Measurements from ENCODE around the gene CANT1.

CANT1 gene

GRCh38 chr17:78997231-78997741 lies 12.3 kb downstream of the CANT1 start:
- no peak for TF ChIP-seq CTCF (IDR thresholded peaks at IDR 0.05; ENCODE audit: insufficient read depth, low read depth, low read length, missing control alignments)
- no peak overlapping the region for H3K4me3 ChIP-seq (ENCODE audit: low read length)
- DNase-seq (ENCODE audit: low read depth) = peak; percentile 77

- DNase-seq (ENCODE audit: low read depth) = no peak
Measured at GRCh38 chr17:78996781-78997201, 12.8 kb downstream of the CANT1 start.

GRCh38 chr17:78995761-78996451 lies 13.7 kb downstream of the CANT1 start:
- H3K4me3 ChIP-seq (ENCODE audit: low read length) = no peak overlapping the region
- TF ChIP-seq CTCF (IDR thresholded peaks at IDR 0.05; ENCODE audit: insufficient read depth, low read depth, low read length, missing control alignments) = no peak
- DNase-seq (ENCODE audit: low read depth) = no peak

More at GRCh38 chr17:78996781-78997201, 12.8 kb downstream of the CANT1 start:
- H3K4me3 ChIP-seq (ENCODE audit: low read length) = no peak overlapping the region
- TF ChIP-seq CTCF (IDR thresholded peaks at IDR 0.05; ENCODE audit: insufficient read depth, low read depth, low read length, missing control alignments) = no peak

- DNase-seq (ENCODE audit: low read depth) = no peak
- TF ChIP-seq CTCF (IDR thresholded peaks at IDR 0.05; ENCODE audit: insufficient read depth, low read depth, low read length, missing control alignments) = no peak
- H3K4me3 ChIP-seq (ENCODE audit: low read length) = no peak overlapping the region
Measured at GRCh38 chr17:78995022-78995760, 14.4 kb downstream of the CANT1 start.

GRCh38 chr17:78993981-78994671 lies 15.4 kb downstream of the CANT1 start:
- no peak for DNase-seq (ENCODE audit: low read depth)
- no peak for TF ChIP-seq CTCF (IDR thresholded peaks at IDR 0.05; ENCODE audit: insufficient read depth, low read depth, low read length, missing control alignments)
- H3K4me3 ChIP-seq (ENCODE audit: low read length) = no peak overlapping the region

- TF ChIP-seq CTCF (IDR thresholded peaks at IDR 0.05; ENCODE audit: insufficient read depth, low read depth, low read length, missing control alignments) = peak; percentile 79
- H3K4me3 ChIP-seq (ENCODE audit: low read length) = no peak overlapping the region
- DNase-seq (ENCODE audit: low read depth) = peak; percentile 57
Measured at GRCh38 chr17:78993241-78993956, 16.2 kb downstream of the CANT1 start.

Data from epithelial cell of esophagus (primary cell).